GM10266 (cell line): Measurements from ENCODE around the gene PIK3CD.
A peak's percentile ranks its signal among the peaks of the same experiment; 100 is the strongest.
"Not testable (repeated sequence)": the region's sequence is repeated elsewhere in the genome, so short reads cannot be mapped to it uniquely, and the experiment has no call there.

ENCODE experiments used
- DNase-seq: peaks from one replicate; pipeline ENCODE4 v3.0.0; 2012; ENCODE audit errors: extremely low spot score
- TF ChIP-seq, protein P1 (sequence below): IDR thresholded peaks from 2 replicates; pipeline ENCODE4 v1.5.1; 2012; ENCODE audit warnings: mild to moderate bottlenecking, low read depth; ENCODE audit not compliant: control insufficient read depth, insufficient read depth; ENCODE audit errors: missing control alignments

The PIK3CD gene

DNA sequence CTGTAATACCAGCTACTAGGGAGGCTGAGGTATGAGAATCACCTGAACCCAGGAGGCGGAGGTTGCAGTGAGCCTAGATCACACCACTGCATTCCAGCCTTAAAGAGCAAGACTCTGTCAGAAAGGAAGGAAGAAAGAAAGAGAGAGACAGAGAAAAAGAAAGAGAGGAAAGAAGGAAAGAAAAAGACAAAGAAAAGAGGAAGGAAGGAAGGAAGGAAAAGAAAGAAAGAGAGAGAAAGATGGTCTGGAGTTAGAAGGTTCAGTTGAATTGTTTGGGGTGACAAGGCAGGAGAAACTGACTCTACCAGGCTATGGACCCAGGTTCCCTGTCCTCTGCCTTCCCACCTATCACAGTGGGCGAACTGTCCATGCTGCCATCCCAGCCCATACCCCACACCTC, 27.4 kb upstream of the PIK3CD start:
- TF ChIP-seq, protein P1, sequence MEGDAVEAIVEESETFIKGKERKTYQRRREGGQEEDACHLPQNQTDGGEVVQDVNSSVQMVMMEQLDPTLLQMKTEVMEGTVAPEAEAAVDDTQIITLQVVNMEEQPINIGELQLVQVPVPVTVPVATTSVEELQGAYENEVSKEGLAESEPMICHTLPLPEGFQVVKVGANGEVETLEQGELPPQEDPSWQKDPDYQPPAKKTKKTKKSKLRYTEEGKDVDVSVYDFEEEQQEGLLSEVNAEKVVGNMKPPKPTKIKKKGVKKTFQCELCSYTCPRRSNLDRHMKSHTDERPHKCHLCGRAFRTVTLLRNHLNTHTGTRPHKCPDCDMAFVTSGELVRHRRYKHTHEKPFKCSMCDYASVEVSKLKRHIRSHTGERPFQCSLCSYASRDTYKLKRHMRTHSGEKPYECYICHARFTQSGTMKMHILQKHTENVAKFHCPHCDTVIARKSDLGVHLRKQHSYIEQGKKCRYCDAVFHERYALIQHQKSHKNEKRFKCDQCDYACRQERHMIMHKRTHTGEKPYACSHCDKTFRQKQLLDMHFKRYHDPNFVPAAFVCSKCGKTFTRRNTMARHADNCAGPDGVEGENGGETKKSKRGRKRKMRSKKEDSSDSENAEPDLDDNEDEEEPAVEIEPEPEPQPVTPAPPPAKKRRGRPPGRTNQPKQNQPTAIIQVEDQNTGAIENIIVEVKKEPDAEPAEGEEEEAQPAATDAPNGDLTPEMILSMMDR, result no peak
- no peak for DNase-seq

DNA sequence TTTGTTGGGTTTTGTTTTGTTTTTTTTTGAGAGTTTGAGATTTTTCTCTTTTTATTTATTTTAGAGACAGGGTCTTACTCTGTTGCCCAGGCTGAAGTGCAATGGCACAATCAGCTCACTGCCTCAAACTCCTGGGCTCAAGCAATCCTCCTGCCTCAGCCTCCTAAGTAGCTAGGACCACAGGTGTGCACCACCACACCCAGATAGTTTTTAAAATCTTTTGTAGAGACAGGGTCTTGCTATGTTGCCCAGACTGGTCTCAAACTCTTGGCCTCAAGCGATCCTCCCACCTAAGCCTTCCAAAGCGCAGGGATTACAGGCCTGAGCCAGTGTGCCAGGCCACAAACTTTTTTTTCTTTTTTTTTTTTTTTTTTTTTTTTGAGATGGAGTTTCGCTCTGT, 26.5 kb upstream of the PIK3CD start:
- DNase-seq, result not testable (repeated sequence)

DNA sequence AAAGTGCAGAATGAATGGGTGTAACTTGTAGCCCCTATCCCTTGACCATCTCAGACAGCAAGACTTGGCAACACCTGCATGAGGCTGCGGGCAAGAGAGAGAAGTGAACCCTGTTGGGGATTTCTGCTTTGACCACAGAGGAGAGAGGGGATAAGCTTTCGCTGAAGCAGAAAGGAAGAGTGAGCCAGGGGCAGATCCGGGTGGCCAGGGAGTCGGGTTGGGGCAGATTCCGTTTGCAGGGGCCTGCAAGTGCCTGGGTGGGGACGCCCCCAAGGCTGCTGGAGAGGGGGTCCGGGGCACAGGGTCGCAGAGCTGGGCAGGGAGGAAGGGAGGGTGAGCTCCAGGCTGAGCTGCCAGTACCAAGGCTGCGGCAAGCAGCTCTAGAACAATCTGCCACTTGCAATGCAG, 25.3 kb upstream of the PIK3CD start:
- TF ChIP-seq, protein P1, result no peak
- DNase-seq, result peak; percentile 77

DNA sequence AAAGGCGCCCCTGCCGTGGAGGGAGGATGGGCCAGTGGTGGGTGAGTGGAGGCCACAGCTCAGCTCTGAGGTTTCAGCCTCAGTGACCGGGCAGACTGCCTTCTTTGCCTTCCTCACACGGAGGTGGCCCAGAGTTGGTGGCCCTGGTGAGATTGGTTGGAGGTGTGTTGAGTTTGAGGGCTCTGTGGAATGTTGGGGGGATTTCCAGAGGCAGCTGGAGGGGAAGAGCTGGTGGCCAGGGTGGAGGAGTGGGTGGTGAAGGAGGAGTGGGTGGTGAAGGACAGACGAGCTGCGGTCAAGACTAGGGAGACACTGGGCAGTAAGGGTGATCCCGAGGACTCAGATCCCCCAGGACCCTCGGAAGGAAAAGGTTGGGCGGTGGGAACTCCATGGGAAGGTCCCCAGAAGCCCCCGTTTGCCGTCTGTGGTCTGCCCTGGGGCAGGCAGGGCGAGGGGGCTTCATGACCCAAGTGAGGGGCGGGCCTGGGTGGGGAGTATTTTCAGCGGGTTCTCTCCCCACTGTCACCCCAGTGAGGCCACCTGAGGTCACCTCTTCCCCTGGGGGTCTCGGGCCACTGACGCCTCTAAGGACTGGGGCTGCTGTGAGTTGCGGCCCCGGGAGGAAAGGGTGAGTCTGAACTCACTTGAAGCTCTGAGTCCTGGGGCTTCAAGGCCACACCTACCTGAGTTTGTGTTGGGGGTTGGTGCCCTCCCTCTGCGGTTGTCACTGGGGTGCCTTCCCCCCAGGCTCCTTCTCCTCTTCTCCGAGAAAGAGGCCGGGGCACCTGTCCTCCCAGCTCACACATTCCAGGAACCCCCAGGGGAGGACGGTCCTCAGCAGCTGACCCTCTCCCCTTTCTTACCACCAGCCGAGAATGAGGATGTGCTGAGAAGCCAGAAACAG, 22.7 kb upstream of the PIK3CD start:
- DNase-seq, result peak; percentile 82
- TF ChIP-seq, protein P1, result no peak

DNA sequence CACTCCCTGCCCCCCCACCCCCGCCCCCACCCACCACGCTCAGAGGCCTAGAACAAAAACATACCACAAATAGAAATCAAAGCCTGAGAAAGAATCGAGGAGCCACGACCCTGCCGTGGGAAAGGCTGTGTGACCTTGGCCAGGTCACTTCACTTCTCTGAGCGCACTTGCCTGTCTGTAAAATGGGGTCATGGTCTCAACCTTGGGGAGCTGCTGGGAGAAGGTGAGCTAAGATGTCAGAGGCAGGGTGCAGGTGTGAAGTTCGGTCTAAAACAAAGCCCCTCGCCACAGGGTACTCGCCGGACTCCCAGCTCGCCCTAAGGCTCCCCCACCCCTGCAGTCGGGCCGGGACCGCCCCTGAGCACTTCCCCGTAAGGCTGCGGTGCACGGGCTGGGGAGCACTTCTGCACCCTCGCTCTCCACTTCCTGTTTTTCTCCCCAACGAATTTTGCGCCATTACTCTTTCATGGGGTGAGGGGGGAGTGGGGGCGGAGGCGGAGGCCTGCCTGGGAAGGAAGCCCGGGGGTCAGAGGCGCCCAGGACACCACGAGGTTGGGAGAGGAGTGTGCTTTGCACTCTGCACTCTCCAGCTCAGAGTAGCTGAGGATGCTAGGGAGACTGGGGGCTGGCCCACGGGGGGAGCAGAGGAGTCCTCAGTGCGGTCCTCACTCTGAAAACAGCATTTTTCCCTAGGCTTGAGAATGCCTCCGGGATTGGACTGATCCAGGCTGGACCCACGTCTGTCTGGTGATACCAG, 21.9 kb upstream of the PIK3CD start:
- DNase-seq, result peak; percentile 77

DNA sequence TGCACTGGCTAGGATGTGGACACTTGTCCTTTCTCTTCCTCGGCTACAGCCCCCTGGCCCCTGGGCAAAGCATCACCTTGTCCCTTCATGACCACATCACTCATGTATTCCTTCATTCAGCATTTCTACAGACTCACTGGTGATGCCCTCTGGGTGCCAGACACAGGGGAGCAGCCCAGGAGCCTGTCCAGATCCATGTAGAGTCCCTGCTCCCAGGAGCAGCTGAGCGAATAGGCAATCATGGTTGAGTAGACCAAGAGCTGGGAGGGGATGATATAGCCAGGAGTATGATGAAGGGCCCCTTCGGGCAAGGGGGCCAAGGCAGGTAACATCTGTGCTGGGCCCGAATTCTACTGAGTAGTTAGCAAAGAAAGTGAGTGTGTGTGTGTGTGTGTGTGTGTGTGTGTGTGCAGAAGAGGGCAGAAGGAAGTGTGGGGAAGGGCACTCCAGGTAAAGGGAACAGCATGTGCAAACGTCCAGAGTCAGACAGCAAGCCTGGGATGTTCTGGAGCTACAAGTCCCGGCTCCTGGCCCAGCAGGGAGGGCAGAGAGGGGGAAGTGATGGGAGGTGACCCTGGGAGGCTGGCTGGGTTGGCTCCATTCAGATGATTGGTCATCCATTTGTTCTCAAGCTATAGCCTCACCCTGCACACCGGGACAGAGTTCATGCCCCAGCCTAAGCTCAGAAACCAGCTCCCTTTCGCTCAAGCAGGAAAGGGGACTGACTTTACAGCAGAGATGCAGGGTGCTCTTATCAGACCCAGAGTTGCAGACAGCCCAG, 21.0 kb upstream of the PIK3CD start:
- DNase-seq, result no peak
- TF ChIP-seq, protein P1, result no peak

More for the DNA sequence above, 21.9 kb upstream of the PIK3CD start:
- TF ChIP-seq, protein P1, result no peak

DNA sequence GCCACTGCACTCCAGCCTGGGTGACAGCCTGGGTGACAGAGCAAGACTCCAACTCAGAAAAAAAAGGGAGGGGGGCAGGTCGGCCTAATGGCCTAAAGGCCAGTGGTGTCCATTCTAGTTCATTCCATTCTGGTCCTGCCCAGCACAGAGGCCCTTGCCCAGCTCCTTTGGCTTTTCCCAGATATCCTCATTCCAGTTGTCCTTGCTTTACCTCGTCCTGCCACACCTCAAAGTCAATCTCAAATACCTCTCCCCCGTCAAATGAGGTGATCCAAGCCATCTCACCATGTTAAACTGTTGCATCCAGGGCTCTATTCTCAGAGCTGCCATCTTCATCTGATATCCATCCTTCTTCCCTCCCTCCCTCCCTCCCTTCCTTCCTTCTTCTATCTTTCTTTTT, 19.9 kb upstream of the PIK3CD start:
- no peak for DNase-seq
- TF ChIP-seq, protein P1, result no peak
